ENCODE data around the gene TANGO6.
A peak's percentile ranks its signal among the peaks of the same experiment; 100 is the strongest.
"Not testable (repeated sequence)": the region's sequence is repeated elsewhere in the genome, so short reads cannot be mapped to it uniquely, and the experiment has no call there.

TANGO6 gene

DNA sequence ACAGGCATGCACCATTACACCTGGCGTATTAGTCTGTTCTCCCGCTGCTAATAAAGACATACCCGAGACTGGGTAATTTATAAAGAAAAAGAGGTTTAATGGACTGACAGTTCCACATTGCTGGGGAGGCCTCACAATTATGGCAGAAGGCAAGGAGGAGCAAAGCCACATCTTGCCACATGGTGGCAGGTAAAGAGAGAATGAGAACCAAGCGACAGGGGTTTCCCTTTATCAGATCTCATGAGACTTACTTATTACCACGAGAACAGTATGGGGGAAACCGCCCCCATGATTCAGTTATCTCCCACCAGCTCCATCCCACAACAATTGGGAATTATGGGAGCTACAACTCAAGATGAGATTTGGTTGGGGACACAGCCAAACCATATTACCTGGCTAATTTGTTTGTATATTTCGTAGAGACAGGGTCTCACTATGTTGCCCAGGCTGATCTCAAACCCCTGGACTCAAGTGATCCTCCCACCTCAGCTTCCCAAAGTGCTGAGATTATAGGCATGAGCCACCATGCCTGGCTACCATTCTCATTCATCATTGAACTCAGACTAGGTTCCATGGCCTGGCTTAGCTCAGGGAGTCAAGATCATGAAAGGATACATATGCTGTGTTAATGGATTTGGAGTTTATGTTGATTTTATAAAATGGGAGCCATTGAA, 147.0 kb downstream of the TANGO6 start:
- not testable (repeated sequence) for H4K91ac ChIP-seq (ENCODE audit: low read length); DNase-seq; H2BK12ac ChIP-seq (ENCODE audit: low read length in 2 of 2); H2AFZ ChIP-seq (ENCODE audit: low read depth, low read length); H3K79me1 ChIP-seq (replicated peaks; ENCODE audit: low read length, poor library complexity, severe bottlenecking); H2BK5ac ChIP-seq (ENCODE audit: low read depth, low read length, poor library complexity, severe bottlenecking); H2BK15ac ChIP-seq (ENCODE audit: low read depth, poor library complexity, severe bottlenecking); H2AK5ac ChIP-seq (ENCODE audit: low read length, severe bottlenecking); H3K4me2 ChIP-seq (ENCODE audit: low read length, poor library complexity, severe bottlenecking); H2BK120ac ChIP-seq (ENCODE audit: low read depth, low read length); H3K9me3 ChIP-seq (ENCODE audit: control insufficient read depth, low read length); H3K9ac ChIP-seq (ENCODE audit: low read length); H3K27me3 ChIP-seq (ENCODE audit: control insufficient read depth in 1 of 2, insufficient read depth in 1 of 2, low read length in 2 of 2); H3K23ac ChIP-seq (ENCODE audit: low read length in 2 of 2); H3K4me3 ChIP-seq (ENCODE audit: insufficient read depth in 1 of 2, low read depth in 1 of 2, low read length in 2 of 2); H4K8ac ChIP-seq (ENCODE audit: low read length); H3K4ac ChIP-seq (ENCODE audit: low read depth in 1 of 2, low read length in 2 of 2); H3K36me3 ChIP-seq (ENCODE audit: control insufficient read depth in 1 of 2, insufficient read depth in 2 of 2, low read depth in 1 of 2, low read length in 2 of 2); H3K18ac ChIP-seq (ENCODE audit: low read depth in 1 of 2, low read length in 2 of 2); H3K4me1 ChIP-seq (ENCODE audit: control insufficient read depth, insufficient read depth, low read depth, low read length); H3K27ac ChIP-seq (ENCODE audit: low read length, poor library complexity, severe bottlenecking); H3K14ac ChIP-seq (ENCODE audit: low read length in 2 of 2)
- 97% methylated on average over 6 of the region's 7 CpGs for WGBS

DNA sequence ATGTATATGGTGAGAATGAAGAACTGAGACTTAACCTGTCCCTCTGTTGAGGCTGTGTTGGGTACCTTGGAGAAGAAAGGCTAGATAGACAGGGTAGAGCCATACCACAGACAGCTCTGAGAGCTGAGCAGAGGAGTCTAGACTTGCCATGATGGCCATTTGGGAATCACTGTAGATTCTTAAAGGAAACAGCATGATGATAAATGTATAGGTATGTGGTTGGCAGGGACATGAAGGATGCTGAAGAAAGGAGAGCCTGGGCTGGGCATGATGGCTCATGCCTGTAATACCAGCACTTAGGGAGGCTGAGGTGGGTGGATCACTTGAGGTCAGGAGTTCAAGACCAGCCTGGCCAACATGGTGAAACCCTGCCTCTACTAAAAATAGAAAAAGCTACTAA, 147.7 kb downstream of the TANGO6 start:
- H3K4me2 ChIP-seq (ENCODE audit: low read length, poor library complexity, severe bottlenecking), result no peak overlapping the region
- H3K23ac ChIP-seq (ENCODE audit: low read length in 2 of 2), result no peak overlapping the region
- no peak overlapping the region for H3K18ac ChIP-seq (ENCODE audit: low read depth in 1 of 2, low read length in 2 of 2)
- H2BK12ac ChIP-seq (ENCODE audit: low read length in 2 of 2), result no peak overlapping the region
- no peak overlapping the region for H2AK5ac ChIP-seq (ENCODE audit: low read length, severe bottlenecking)
- no peak overlapping the region for H2BK120ac ChIP-seq (ENCODE audit: low read depth, low read length)
- DNase-seq, result no peak
- H3K27ac ChIP-seq (ENCODE audit: low read length, poor library complexity, severe bottlenecking), result no peak overlapping the region
- H3K4me1 ChIP-seq (ENCODE audit: control insufficient read depth, insufficient read depth, low read depth, low read length), result peaks cover 7% of the 10 kb centered on the region
- H4K8ac ChIP-seq (ENCODE audit: low read length), result no peak overlapping the region
- no peaks in the 10 kb centered on the region for H3K27me3 ChIP-seq (ENCODE audit: control insufficient read depth in 1 of 2, insufficient read depth in 1 of 2, low read length in 2 of 2)
- no peaks in the 10 kb centered on the region for H3K36me3 ChIP-seq (ENCODE audit: control insufficient read depth in 1 of 2, insufficient read depth in 2 of 2, low read depth in 1 of 2, low read length in 2 of 2)
- H2BK15ac ChIP-seq (ENCODE audit: low read depth, poor library complexity, severe bottlenecking), result no peak overlapping the region
- H3K14ac ChIP-seq (ENCODE audit: low read length in 2 of 2), result no peak overlapping the region
- no peak overlapping the region for H3K4ac ChIP-seq (ENCODE audit: low read depth in 1 of 2, low read length in 2 of 2)
- H3K9ac ChIP-seq (ENCODE audit: low read length), result no peak overlapping the region
- H2AFZ ChIP-seq (ENCODE audit: low read depth, low read length), result no peak overlapping the region
- no peaks in the 10 kb centered on the region for H3K9me3 ChIP-seq (ENCODE audit: control insufficient read depth, low read length)
- peaks cover 2% of the 10 kb centered on the region for H3K79me1 ChIP-seq (replicated peaks; ENCODE audit: low read length, poor library complexity, severe bottlenecking)
- H2BK5ac ChIP-seq (ENCODE audit: low read depth, low read length, poor library complexity, severe bottlenecking), result no peak overlapping the region
- no peak overlapping the region for H4K91ac ChIP-seq (ENCODE audit: low read length)
- H3K4me3 ChIP-seq (ENCODE audit: insufficient read depth in 1 of 2, low read depth in 1 of 2, low read length in 2 of 2), result no peak overlapping the region

DNA sequence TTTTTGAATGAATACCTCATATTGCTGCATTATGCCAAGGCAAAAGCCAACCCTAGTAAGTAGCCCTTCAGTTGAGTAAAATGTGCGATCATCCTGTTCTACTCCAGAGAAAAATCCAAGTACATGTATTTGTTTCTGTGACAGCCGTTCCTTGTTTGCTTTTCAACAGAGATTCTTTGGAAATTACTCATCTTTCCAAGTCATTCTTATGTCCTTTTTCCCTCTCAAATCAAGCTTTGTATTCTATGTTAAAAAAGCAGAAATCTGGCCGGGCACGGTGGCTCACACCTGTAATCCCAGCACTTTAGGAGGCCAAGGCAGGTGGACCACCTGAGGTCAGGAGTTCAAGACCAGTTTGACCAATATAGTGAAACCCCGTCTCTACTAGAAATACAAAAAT, 149.2 kb downstream of the TANGO6 start:
- Histone ChIP-seq H3K23ac (ENCODE audit: low read length in 2 of 2) (no peak overlapping the region), H3K4me3 (ENCODE audit: insufficient read depth in 1 of 2, low read depth in 1 of 2, low read length in 2 of 2) (no peak overlapping the region), H3K27me3 (ENCODE audit: control insufficient read depth in 1 of 2, insufficient read depth in 1 of 2, low read length in 2 of 2) (no peaks in the 10 kb centered on the region), H2BK15ac (ENCODE audit: low read depth, poor library complexity, severe bottlenecking) (no peak overlapping the region), H3K4me1 (ENCODE audit: control insufficient read depth, insufficient read depth, low read depth, low read length) (peaks cover 7% of the 10 kb centered on the region), H3K79me1 (replicated peaks; ENCODE audit: low read length, poor library complexity, severe bottlenecking) (peaks cover 2% of the 10 kb centered on the region), H4K8ac (ENCODE audit: low read length) (no peak overlapping the region), H3K18ac (ENCODE audit: low read depth in 1 of 2, low read length in 2 of 2) (no peak overlapping the region), H2BK120ac (ENCODE audit: low read depth, low read length) (no peak overlapping the region), H2AFZ (ENCODE audit: low read depth, low read length) (no peak overlapping the region), H3K9me3 (ENCODE audit: control insufficient read depth, low read length) (no peaks in the 10 kb centered on the region), H3K4ac (ENCODE audit: low read depth in 1 of 2, low read length in 2 of 2) (no peak overlapping the region), H3K36me3 (ENCODE audit: control insufficient read depth in 1 of 2, insufficient read depth in 2 of 2, low read depth in 1 of 2, low read length in 2 of 2) (no peaks in the 10 kb centered on the region), H3K14ac (ENCODE audit: low read length in 2 of 2) (no peak overlapping the region), H3K27ac (ENCODE audit: low read length, poor library complexity, severe bottlenecking) (peak overlapping the region; percentile 89), H4K91ac (ENCODE audit: low read length) (no peak overlapping the region), H2BK12ac (ENCODE audit: low read length in 2 of 2) (no peak overlapping the region), H3K9ac (ENCODE audit: low read length) (no peak overlapping the region), H3K4me2 (ENCODE audit: low read length, poor library complexity, severe bottlenecking) (no peak overlapping the region), H2AK5ac (ENCODE audit: low read length, severe bottlenecking) (no peak overlapping the region), H2BK5ac (ENCODE audit: low read depth, low read length, poor library complexity, severe bottlenecking) (no peak overlapping the region)
- WGBS, result 47% methylated on average over 5 of the region's 5 CpGs
- DNase-seq, result peak; percentile 51

DNA sequence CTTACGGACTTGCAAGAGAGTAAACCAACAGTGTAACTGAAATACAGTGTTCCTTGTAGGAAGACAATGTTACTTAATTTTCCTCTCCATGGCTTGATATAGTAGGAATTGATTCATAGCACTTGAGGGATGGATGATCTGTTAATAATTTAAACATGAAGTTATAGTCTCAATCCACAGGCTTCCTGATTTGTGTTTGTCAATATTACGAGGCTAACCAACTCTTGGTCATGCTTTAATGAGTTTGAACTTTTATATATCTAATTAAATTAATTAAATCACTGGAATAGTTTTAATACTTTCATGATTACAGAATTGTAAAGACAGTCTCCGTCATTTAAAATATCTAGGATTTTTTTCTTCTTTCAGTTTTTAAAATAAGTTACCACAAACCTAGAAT, 150.1 kb downstream of the TANGO6 start:
- no peak overlapping the region for H3K18ac ChIP-seq (ENCODE audit: low read depth in 1 of 2, low read length in 2 of 2)
- no peak for DNase-seq
- no peak overlapping the region for H3K23ac ChIP-seq (ENCODE audit: low read length in 2 of 2)
- H3K9me3 ChIP-seq (ENCODE audit: control insufficient read depth, low read length), result no peaks in the 10 kb centered on the region
- H2BK120ac ChIP-seq (ENCODE audit: low read depth, low read length), result no peak overlapping the region
- peak overlapping the region; percentile 89 for H3K27ac ChIP-seq (ENCODE audit: low read length, poor library complexity, severe bottlenecking)
- H3K4me2 ChIP-seq (ENCODE audit: low read length, poor library complexity, severe bottlenecking), result no peak overlapping the region
- H3K4ac ChIP-seq (ENCODE audit: low read depth in 1 of 2, low read length in 2 of 2), result no peak overlapping the region
- H3K4me1 ChIP-seq (ENCODE audit: control insufficient read depth, insufficient read depth, low read depth, low read length), result peaks cover 7% of the 10 kb centered on the region
- H3K79me1 ChIP-seq (replicated peaks; ENCODE audit: low read length, poor library complexity, severe bottlenecking), result peaks cover 2% of the 10 kb centered on the region
- H2BK12ac ChIP-seq (ENCODE audit: low read length in 2 of 2), result no peak overlapping the region
- no peak overlapping the region for H2AFZ ChIP-seq (ENCODE audit: low read depth, low read length)
- no peak overlapping the region for H3K14ac ChIP-seq (ENCODE audit: low read length in 2 of 2)
- H3K27me3 ChIP-seq (ENCODE audit: control insufficient read depth in 1 of 2, insufficient read depth in 1 of 2, low read length in 2 of 2), result no peaks in the 10 kb centered on the region
- peak overlapping the region; percentile 4 for H3K9ac ChIP-seq (ENCODE audit: low read length)
- no peak overlapping the region for H2BK15ac ChIP-seq (ENCODE audit: low read depth, poor library complexity, severe bottlenecking)
- no peaks in the 10 kb centered on the region for H3K36me3 ChIP-seq (ENCODE audit: control insufficient read depth in 1 of 2, insufficient read depth in 2 of 2, low read depth in 1 of 2, low read length in 2 of 2)
- H4K91ac ChIP-seq (ENCODE audit: low read length), result no peak overlapping the region
- H2AK5ac ChIP-seq (ENCODE audit: low read length, severe bottlenecking), result no peak overlapping the region
- H2BK5ac ChIP-seq (ENCODE audit: low read depth, low read length, poor library complexity, severe bottlenecking), result no peak overlapping the region
- WGBS, result 100% methylated on average over 1 of the region's 3 CpGs
- no peak overlapping the region for H4K8ac ChIP-seq (ENCODE audit: low read length)
- H3K4me3 ChIP-seq (ENCODE audit: insufficient read depth in 1 of 2, low read depth in 1 of 2, low read length in 2 of 2), result no peak overlapping the region

All from mesenchymal stem cell (in vitro differentiated cells and primary cell).